HEK293T (cell line): ENCODE data around the gene ZNF33B.

Source experiments
- ARNT ChIP-seq: fragments of 450-650 bp; IDR thresholded peaks from 2 replicates; pipeline ENCODE4 v1.6.1; 2017; ENCODE audit warnings: mild to moderate bottlenecking
- BHLHE40 ChIP-seq: fragments of 450-650 bp; IDR thresholded peaks from 2 replicates; pipeline ENCODE4 v1.6.1; 2016; ENCODE audit warnings: mild to moderate bottlenecking, moderate library complexity, borderline replicate concordance
- ELF4 ChIP-seq: fragments of 450-650 bp; IDR thresholded peaks from 2 replicates; pipeline ENCODE4 v1.6.1; 2017; ENCODE audit warnings: antibody characterized with exemption
- FOXA1 ChIP-seq: fragments of 450-650 bp; IDR thresholded peaks from 2 replicates; pipeline ENCODE4 v1.6.1; 2016; ENCODE audit warnings: mild to moderate bottlenecking
- FOXK2 ChIP-seq: fragments of 450-650 bp; IDR thresholded peaks from 2 replicates; pipeline ENCODE4 v1.6.1; 2016; ENCODE audit warnings: mild to moderate bottlenecking
- FOXM1 ChIP-seq: fragments of 450-650 bp; IDR thresholded peaks from 2 replicates; pipeline ENCODE4 v1.6.1; 2017; ENCODE audit warnings: mild to moderate bottlenecking, borderline replicate concordance
- HDGF ChIP-seq: fragments of 450-650 bp; IDR thresholded peaks from 2 replicates; pipeline ENCODE4 v1.6.1; 2017; ENCODE audit warnings: antibody characterized with exemption, borderline replicate concordance
- L3MBTL2 ChIP-seq: fragments of 450-650 bp; conservative IDR thresholded peaks from 2 replicates; pipeline ENCODE4 v1.6.1; 2016; ENCODE audit warnings: mild to moderate bottlenecking
- LEF1 ChIP-seq: fragments of 450-650 bp; IDR thresholded peaks from 2 replicates; pipeline ENCODE4 v1.6.1; 2017; ENCODE audit warnings: mild to moderate bottlenecking, borderline replicate concordance
- NFRKB ChIP-seq: fragments of 450-650 bp; IDR thresholded peaks from 2 replicates; pipeline ENCODE4 v1.6.1; 2016; ENCODE audit warnings: mild to moderate bottlenecking, moderate library complexity
- PKNOX1 ChIP-seq: fragments of 450-650 bp; IDR thresholded peaks from 2 replicates; pipeline ENCODE4 v1.6.1; 2016
- SP1 ChIP-seq: fragments of 450-650 bp; IDR thresholded peaks from 2 replicates; pipeline ENCODE4 v1.6.1; 2017
- TARDBP ChIP-seq: fragments of 450-650 bp; IDR thresholded peaks from 2 replicates; pipeline ENCODE4 v1.6.1; 2016
- ZNF384 ChIP-seq: fragments of 450-650 bp; IDR thresholded peaks from 2 replicates; pipeline ENCODE4 v1.6.1; 2016

GRCh38 chr10:42680267-42680666, 41.9 kb upstream of the ZNF33B start:
- TF ChIP-seq SP1 = no peak
- no peak for TF ChIP-seq LEF1
- TF ChIP-seq ZNF384 = no peak
- TF ChIP-seq FOXK2 = no peak
- no peak for TF ChIP-seq L3MBTL2
- TF ChIP-seq TARDBP = no peak
- TF ChIP-seq FOXA1 = no peak
- TF ChIP-seq ELF4 = no peak
- no peak for TF ChIP-seq BHLHE40
- no peak for TF ChIP-seq NFRKB
- no peak for TF ChIP-seq FOXM1
- no peak for TF ChIP-seq HDGF
- no peak for TF ChIP-seq PKNOX1
- TF ChIP-seq ARNT = no peak
